Panc1 (cell line): ENCODE measurements around the gene ADORA1. TPM values are rescaled to one million over a fixed set of nuclear protein-coding genes. Genes with fewer than 3 reads are reported as not detected.

Experiments
- ATAC-seq: fragments of 200-7000 bp; cut with Tn5 transposase; 2 replicates; pipeline ENCODE4 v1.9.1; 2020; ENCODE audit warnings: mild to moderate bottlenecking, moderate library complexity
- BruUV-seq: library from RNA; stranded (reverse); fragments of 400-500 nt; replicated peaks from 2 replicates; lab custom pipeline; 2021; lab: Mats Ljungman, UMichigan
- CTCF ChIA-PET: fragments of 300-600 bp; sonication (Branson Sonifier 250); formaldehyde crosslinking; loops from one replicate; lab custom pipeline; 2022; ENCODE audit warnings: antibody characterized with exemption; lab: Charles Lee
- POLR2A ChIA-PET: fragments of 300-600 bp; sonication (Branson Sonifier 250); formaldehyde crosslinking; loops from one replicate; lab custom pipeline; 2022; ENCODE audit warnings: antibody characterized with exemption; lab: Charles Lee
- DNase-seq: peaks from one replicate; pipeline ENCODE4 v3.0.0-alpha.2; 2010; ENCODE audit warnings: low read depth, low spot score
- H3K27ac ChIP-seq: 2 replicates; pipeline ENCODE4 v1.5.1; 2011; ENCODE audit warnings: mild to moderate bottlenecking, low read length, inconsistent platforms
- H3K27me3 ChIP-seq: fragments of 200-500 bp; sonication (Bioruptor generic); 2 replicates; pipeline ENCODE4 v1.6.0; 2014; ENCODE audit warnings: low read length, inconsistent platforms; ENCODE audit not compliant: control insufficient read depth, insufficient read depth
- H3K36me3 ChIP-seq: fragments of 200-500 bp; sonication (Bioruptor generic); 2 replicates; pipeline ENCODE4 v1.5.1; 2014; ENCODE audit warnings: inconsistent platforms, mild to moderate bottlenecking, low read length, moderate library complexity; ENCODE audit not compliant: control insufficient read depth, insufficient read depth
- H3K4me1 ChIP-seq: 2 replicates; pipeline ENCODE4 v1.5.1; 2011; ENCODE audit warnings: inconsistent platforms, mild to moderate bottlenecking, low read length, moderate library complexity; ENCODE audit not compliant: control insufficient read depth, insufficient read depth
- H3K4me3 ChIP-seq, 2 experiments: 2 replicates each; pipeline ENCODE4 v1.5.1; 2011 to 2012; ENCODE audit warnings: low read depth in 2 of 2, low read length in 2 of 2, mild to moderate bottlenecking in 2 of 2, inconsistent platforms in 1 of 2, moderate library complexity in 1 of 2
- H3K9me3 ChIP-seq: fragments of 200-500 bp; sonication (Bioruptor generic); 2 replicates; pipeline ENCODE4 v1.5.1; 2014; ENCODE audit warnings: low read depth, mild to moderate bottlenecking, inconsistent platforms, low read length, moderate library complexity; ENCODE audit not compliant: control insufficient read depth, insufficient read depth
- CTCF ChIP-seq: fragments of 450-650 bp; IDR thresholded peaks from 2 replicates; pipeline ENCODE4 v1.5.1; 2017; ENCODE audit warnings: mild to moderate bottlenecking
- POLR2AphosphoS5 ChIP-seq: IDR thresholded peaks from 2 replicates; pipeline ENCODE4 v1.6.1; 2012; ENCODE audit warnings: mild to moderate bottlenecking, low read depth, low read length, moderate library complexity
- REST ChIP-seq, 2 experiments: IDR thresholded peaks; 2 replicates each; pipeline ENCODE4 v1.6.1; 2011 to 2012; ENCODE audit warnings: low read depth in 2 of 2, control low read depth in 1 of 2, low read length in 1 of 2, mild to moderate bottlenecking in 1 of 2, moderate library complexity in 1 of 2; ENCODE audit not compliant: insufficient read depth in 1 of 2
- SIN3A ChIP-seq: IDR thresholded peaks from 2 replicates; pipeline ENCODE4 v1.6.1; 2012; ENCODE audit warnings: low read depth, mild to moderate bottlenecking, low read length, moderate library complexity, borderline replicate concordance; ENCODE audit not compliant: insufficient read depth
- TCF7L2 ChIP-seq: IDR thresholded peaks from 2 replicates; pipeline ENCODE4 v1.6.1; 2011; ENCODE audit warnings: mild to moderate bottlenecking, low read depth, low read length, inconsistent platforms
- in situ Hi-C: cut with HindIII; loops from 2 replicates; pipeline ENCODE4 v1.10.0; 2016; ENCODE audit warnings: low sequenced_read_pairs, low pct_unique_long_range_greater_than_20kb
- intact Hi-C: fragments of 100-400 bp; cut with micrococcal nuclease; formaldehyde crosslinking; loops from one replicate; pipeline ENCODE4 v1.10.0; 2022; ENCODE audit not compliant: unreplicated experiment
- total RNA-seq: library from RNA; stranded (reverse); gene quantifications from one replicate; pipeline ENCODE4 v1.2.1, GENCODE V29; 2021; ENCODE audit not compliant: unreplicated experiment

ADORA1 gene
- total RNA-seq, 1 experiment from 2014 or later, result 8.5 TPM

- Histone ChIP-seq H3K36me3 (no peaks in the 10 kb centered on the region), H3K27me3 (peaks cover 6% of the 10 kb centered on the region; the same call in 1 of the 2 replicates), H3K9me3 (no peaks in the 10 kb centered on the region), H3K4me3 (no peak overlapping the region), H3K4me1 (no peaks in the 10 kb centered on the region), H3K27ac (no peak overlapping the region)
- ChIA-PET CTCF (interaction anchor here (0.8 kb wide), 1 partner anchor 15 kb away, joined by 3 read pairs; no protein-coding TSS in a partner anchor), POLR2A (no interaction called here)
- intact Hi-C loops (no loop called here), in situ Hi-C loops (no loop called here)
- no TSS peak for BruUV-seq
- no peak for ATAC-seq
- no peak for DNase-seq
- TF ChIP-seq POLR2AphosphoS5 (no peak), SIN3A (no peak), CTCF (no peak), TCF7L2 (no peak), REST (IDR thresholded peaks at IDR 0.05; ENCODE audit: insufficient read depth in 1 of 2, low read depth in 2 of 2, low read length in 1 of 2) (no peak)
Measured at GRCh38 chr1:203200916-203201315, 73.4 kb downstream of the ADORA1 start.

GRCh38 chr1:203201516-203202205, 74.1 kb downstream of the ADORA1 start:
- ChIA-PET CTCF (no interaction called here), POLR2A (no interaction called here)
- no peak for ATAC-seq
- Histone ChIP-seq H3K4me3 (no peak overlapping the region), H3K27me3 (peaks cover 6% of the 10 kb centered on the region; the same call in 1 of the 2 replicates), H3K4me1 (no peaks in the 10 kb centered on the region), H3K9me3 (no peaks in the 10 kb centered on the region), H3K36me3 (no peaks in the 10 kb centered on the region), H3K27ac (no peak overlapping the region)
- no TSS peak for BruUV-seq
- DNase-seq, result no peak
- intact Hi-C loops (no loop called here), in situ Hi-C loops (no loop called here)
- TF ChIP-seq REST (IDR thresholded peaks at IDR 0.05; ENCODE audit: insufficient read depth in 1 of 2, low read depth in 2 of 2, low read length in 1 of 2) (no peak), TCF7L2 (no peak), SIN3A (no peak), CTCF (no peak), POLR2AphosphoS5 (no peak)
